K562 (cell line): Measurements from ENCODE around the gene DDX43. TPM values are rescaled to one million over a fixed set of nuclear protein-coding genes. Genes with fewer than 3 reads are reported as not detected.
"Not testable (repeated sequence)": the region's sequence is repeated elsewhere in the genome, so short reads cannot be mapped to it uniquely, and the experiment has no call there.

Experiments
- ATAC-seq: fragments of 200-7000 bp; cut with Tn5 transposase; 3 replicates; pipeline ENCODE4 v1.9.1; 2020; ENCODE audit warnings: moderate library complexity
- BruUV-seq: library from RNA; stranded (reverse); fragments of 400-500 nt; replicated peaks from 2 replicates; lab custom pipeline; 2021; lab: Mats Ljungman, UMichigan
- CTCF ChIA-PET: fragments of 300-600 bp; formaldehyde crosslinking; extraction: SDS; loops from one replicate; lab custom pipeline; 2021; ENCODE audit warnings: low intra/inter-chr PET ratio; lab: Yijun Ruan, JAX
- POLR2A ChIA-PET: fragments of 300-600, 350-650 bp; sonication (Branson Sonifier 250); formaldehyde crosslinking; extraction: SDS; loops from one replicate; lab custom pipeline; 2021; ENCODE audit warnings: antibody characterized with exemption, inconsistent platforms; lab: Yijun Ruan, JAX
- DNase-seq, 4 experiments: peaks; one replicate each; pipeline versions ENCODE4 v3.0.0 to v3.0.0-alpha.2; 2011 to 2018; ENCODE audit warnings: low spot score in 3 of 4, mixed read lengths in 3 of 4; ENCODE audit errors: extremely low read depth in 1 of 4
- FAIRE-seq: peaks from 2 replicates; lab custom pipeline; 2011; peaks lifted over from hg19 to GRCh38; lab: Jason Lieb, UNC
- H2AFZ ChIP-seq: 2 replicates; pipeline ENCODE4 v1.6.0; 2011; ENCODE audit warnings: low read depth, low read length, control low read depth, inconsistent platforms
- H3K27ac ChIP-seq: fragments of 200-600 bp; 3 replicates; pipeline ENCODE4 v1.8.0; 2011; ENCODE audit warnings: low read depth, mild to moderate bottlenecking, control low read depth, inconsistent platforms, low read length, moderate library complexity, mixed read lengths; ENCODE audit errors: extremely low read depth
- H3K27me3 ChIP-seq, 2 experiments: fragments of 300-600 bp in 1 of 2; 2 replicates in 1 of 2; 3 replicates in 1 of 2; pipeline versions ENCODE4 v1.6.0 to v1.8.0; 2011; ENCODE audit warnings: inconsistent platforms in 2 of 2, low read length in 2 of 2, mild to moderate bottlenecking in 1 of 2, mixed read lengths in 1 of 2, moderate library complexity in 1 of 2; ENCODE audit not compliant: control insufficient read depth in 2 of 2, insufficient read depth in 2 of 2
- H3K36me3 ChIP-seq: fragments of 300-600 bp; 3 replicates; pipeline ENCODE4 v1.8.0; 2011; ENCODE audit warnings: mild to moderate bottlenecking, low read length, inconsistent platforms; ENCODE audit not compliant: control insufficient read depth, insufficient read depth
- H3K4me1 ChIP-seq, 2 experiments: fragments of 200-600 bp in 1 of 2; replicated peaks in 1 of 2; 2 replicates in 1 of 2; 3 replicates in 1 of 2; pipeline versions ENCODE4 v1.5.1 to v1.8.0; 2011; ENCODE audit warnings: inconsistent platforms in 2 of 2, low read length in 2 of 2, mild to moderate bottlenecking in 1 of 2, mixed read lengths in 1 of 2, moderate library complexity in 1 of 2; ENCODE audit not compliant: control insufficient read depth in 2 of 2, insufficient read depth in 2 of 2
- H3K4me2 ChIP-seq: 2 replicates; pipeline ENCODE4 v1.6.1; 2011; ENCODE audit warnings: low read length, control low read depth, inconsistent platforms, mixed read lengths; ENCODE audit not compliant: insufficient read depth
- H3K4me3 ChIP-seq: fragments of 200-600 bp; sonication (generic), shearing (Covaris generic); 2 replicates; pipeline ENCODE4 v1.5.1; 2016; ENCODE audit warnings: control low read depth, inconsistent platforms
- H3K79me2 ChIP-seq: fragments of 200-600 bp; 3 replicates; pipeline ENCODE4 v1.8.0; 2011; ENCODE audit warnings: low read length, inconsistent platforms; ENCODE audit not compliant: control insufficient read depth, insufficient read depth
- H3K9ac ChIP-seq, 2 experiments: 2 replicates each; pipeline versions ENCODE4 v1.6.0 to v1.6.1; 2011; ENCODE audit warnings: low read depth in 2 of 2, low read length in 2 of 2, control low read depth in 1 of 2, inconsistent platforms in 1 of 2, mild to moderate bottlenecking in 1 of 2, mixed read lengths in 1 of 2; ENCODE audit not compliant: insufficient read depth in 1 of 2
- H3K9me1 ChIP-seq: one replicate; pipeline ENCODE4 v1.6.0; 2011; ENCODE audit warnings: inconsistent platforms, mild to moderate bottlenecking, low read length, moderate library complexity; ENCODE audit not compliant: control insufficient read depth, insufficient read depth
- H3K9me3 ChIP-seq: replicated peaks from 2 replicates; pipeline ENCODE4 v1.5.1; 2011; ENCODE audit warnings: low read depth, low read length, inconsistent platforms; ENCODE audit not compliant: control insufficient read depth, insufficient read depth
- H4K20me1 ChIP-seq: replicated peaks from 2 replicates; pipeline ENCODE4 v1.6.1; 2011; ENCODE audit warnings: low read length, inconsistent platforms, mixed read lengths; ENCODE audit not compliant: control insufficient read depth, insufficient read depth
- ATF7 ChIP-seq: fragments of 450-650 bp; IDR thresholded peaks from 2 replicates; pipeline ENCODE4 v1.7.1; 2014; ENCODE audit warnings: mild to moderate bottlenecking, moderate library complexity
- BRCA1 ChIP-seq, 2 experiments: fragments of 450-650 bp in 1 of 2; sonication (generic) in 1 of 2; formaldehyde crosslinking in 1 of 2; IDR thresholded peaks; 2 replicates each; pipeline versions ENCODE4 v1.5.0 to v1.6.1; 2017 to 2020; ENCODE audit warnings: mild to moderate bottlenecking in 1 of 2, missing genetic modification reagents in 1 of 2
- ELK3 ChIP-seq: fragments of 450-650 bp; formaldehyde crosslinking; IDR thresholded peaks from 2 replicates; pipeline ENCODE4 v1.4.0; 2020; ENCODE audit warnings: mild to moderate bottlenecking
- FIP1L1 ChIP-seq: fragments of 200-400 bp; formaldehyde crosslinking; IDR thresholded peaks from 2 replicates; pipeline ENCODE4 v1.6.1; 2018; ENCODE audit warnings: mild to moderate bottlenecking, low read depth, low read length; ENCODE audit not compliant: poor library complexity, severe bottlenecking
- GABPB1 ChIP-seq: sonication (generic); formaldehyde crosslinking; IDR thresholded peaks from 2 replicates; pipeline ENCODE4 v1.8.0; 2022; ENCODE audit warnings: mild to moderate bottlenecking, missing genetic modification reagents
- HOXB6 ChIP-seq: fragments of 250-450 bp; sonication (Bioruptor Pico); IDR thresholded peaks from 2 replicates; pipeline ENCODE4 v1.5.1; 2022; ENCODE audit warnings: mild to moderate bottlenecking, borderline replicate concordance
- KHSRP ChIP-seq: fragments of 450-650 bp; IDR thresholded peaks from 2 replicates; pipeline ENCODE4 v1.6.1; 2017
- NCOA1 ChIP-seq: fragments of 450-650 bp; IDR thresholded peaks from 2 replicates; pipeline ENCODE4 v1.6.1; 2016; ENCODE audit warnings: low read depth
- NFRKB ChIP-seq: fragments of 450-650 bp; IDR thresholded peaks from 2 replicates; pipeline ENCODE4 v1.6.1; 2016; ENCODE audit warnings: low read depth
- SAFB2 ChIP-seq: fragments of 200-400 bp; formaldehyde crosslinking; IDR thresholded peaks from 2 replicates; pipeline ENCODE4 v1.6.1; 2018; ENCODE audit warnings: borderline replicate concordance, low read length, low read depth, moderate library complexity; ENCODE audit not compliant: severe bottlenecking
- SREBF1 ChIP-seq: fragments of 150-350 bp; IDR thresholded peaks from 2 replicates; pipeline ENCODE4 v1.6.1; 2014; ENCODE audit warnings: antibody characterized with exemption, low read depth, low read length, borderline replicate concordance
- XRCC5 ChIP-seq: fragments of 200-400 bp; formaldehyde crosslinking; IDR thresholded peaks from 2 replicates; pipeline ENCODE4 v1.6.1; 2017; ENCODE audit warnings: low read depth, mild to moderate bottlenecking, low read length
- ZNF184 ChIP-seq: sonication (generic); formaldehyde crosslinking; IDR thresholded peaks from 2 replicates; pipeline ENCODE4 v1.5.0; 2020; ENCODE audit warnings: missing genetic modification reagents
- WGBS: fragments of 100-300 bp; shearing (Covaris generic); methylation state at CpG from one replicate; pipeline ENCODE4 v1.1.6; 2016; ENCODE audit warnings: low coverage, mixed read lengths; ENCODE audit not compliant: insufficient coverage; ENCODE audit errors: missing lambda C conversion rate; 5-methylcytosine and 5-hydroxymethylcytosine counted together
- in situ Hi-C: fragments of 300-500 bp; cut with MboI; formaldehyde crosslinking; loops from 4 replicates; pipeline ENCODE4 v1.15.0; 2018; ENCODE audit warnings: inconsistent platforms, mixed read lengths
- intact Hi-C: fragments of 100-400 bp; cut with micrococcal nuclease; formaldehyde crosslinking; loops from 2 replicates; pipeline ENCODE4 v1.14.2; 2022
- polyA plus RNA-seq, 8 experiments: library from polyadenylated mRNA; depleted of rRNA in 4 of 8; stranded (reverse) in 5 of 8; unstranded in 3 of 8; fragments of >200 nt; fragmentation: Nextera tagmentation in 2 of 8; fragmentation: Illumina TruSeq in 1 of 8; extraction: Ambion mirVana in 2 of 8; extraction: Trizol in 1 of 8; gene quantifications; 2 replicates each; pipeline versions ENCODE4 v1.2.1 to v1.2.3, GENCODE V29; 2011 to 2014; ENCODE audit warnings: inconsistent platforms in 1 of 8, missing spikeins in 1 of 8
- total RNA-seq, 7 experiments: library from RNA; depleted of rRNA in 6 of 7; stranded (reverse); fragments of >200 nt in 6 of 7; fragmentation: Illumina TruSeq in 2 of 7; extraction: Trizol in 2 of 7; gene quantifications; 2 replicates each; pipeline versions ENCODE4 v1.2.1 to v1.2.3, GENCODE V29; 2011 to 2021; ENCODE audit warnings: low replicate concordance in 1 of 7

Gene DDX43
- total and polyA plus RNA-seq, 9 of the 15 experiments (the other 6 are each of a cell fraction or from before 2014, with no cell fraction given) = 0.07 to 0.88 (median 0.25) TPM

- no peak overlapping the region for H3K4me3 ChIP-seq
- in situ Hi-C loops (no loop called here), intact Hi-C loops (no loop called here)
- TF ChIP-seq XRCC5 = no peak
- TF ChIP-seq KHSRP = no peak
- TF ChIP-seq GABPB1 (CRISPR knock-in tag) = no peak
- TF ChIP-seq SAFB2 = no peak
- no peak for TF ChIP-seq ATF7
- no peak for TF ChIP-seq FIP1L1
- TF ChIP-seq ELK3 (CRISPR knock-in tag) = no peak
- no peak for TF ChIP-seq BRCA1 (IDR thresholded peaks at IDR 0.05)
- TF ChIP-seq BRCA1 (CRISPR knock-in tag; IDR thresholded peaks at IDR 0.05) = no peak
- TF ChIP-seq ZNF184 (CRISPR knock-in tag) = no peak
- TF ChIP-seq NFRKB = no peak
- no peak for TF ChIP-seq HOXB6 (CRISPR knock-in tag)
- TF ChIP-seq SREBF1 = no peak
- TF ChIP-seq NCOA1 = no peak
- H3K4me1 ChIP-seq = peaks cover 0 to 5% of the 10 kb centered on the region in 2 experiments; a peak in 1 of 5 replicates
- CTCF ChIA-PET = no interaction called here
- BruUV-seq = no TSS peak
- peak; percentile 72 for ATAC-seq
- H4K20me1 ChIP-seq = no peaks in the 10 kb centered on the region
- H3K79me2 ChIP-seq = no peaks in the 10 kb centered on the region
- POLR2A ChIA-PET = interaction anchor here (0.6 to 2.6 kb wide), 3 partner anchors 12 to 678 kb away, joined by 3 to 9 read pairs (median 3); partner anchors contain the start of gene MTO1
- no peaks in the 10 kb centered on the region for H3K9me3 ChIP-seq
- no peaks in the 10 kb centered on the region for H3K27me3 ChIP-seq
- no peaks in the 10 kb centered on the region for H3K36me3 ChIP-seq
- H2AFZ ChIP-seq = peak overlapping the region; percentile 62
- DNase-seq = no peak
- no peak overlapping the region for H3K9ac ChIP-seq
- 0% methylated on average over 3 of the region's 3 CpGs for WGBS
- no peak overlapping the region for H3K27ac ChIP-seq
- H3K4me2 ChIP-seq = no peak overlapping the region
- FAIRE-seq = no peak
- no peaks in the 10 kb centered on the region for H3K9me1 ChIP-seq
These were observed 17.4 kb upstream of the DDX43 start for GRCh38 chr6:73377225-73377624.

- in situ Hi-C loops, H4K20me1 ChIP-seq, H2AFZ ChIP-seq, H3K9ac ChIP-seq, H3K4me3 ChIP-seq, intact Hi-C loops, CTCF ChIA-PET, FAIRE-seq, ATAC-seq, H3K27me3 ChIP-seq, H3K9me1 ChIP-seq, H3K4me1 ChIP-seq, H3K27ac ChIP-seq, BruUV-seq, H3K9me3 ChIP-seq, H3K36me3 ChIP-seq, H3K4me2 ChIP-seq, H3K79me2 ChIP-seq, POLR2A ChIA-PET, DNase-seq: not testable (repeated sequence)
- 56% methylated on average over 10 of the region's 10 CpGs for WGBS
These were observed 13.1 kb upstream of the DDX43 start for GRCh38 chr6:73381531-73381930.
